Tibial nerve (tissue), 4 donors: ENCODE results near the gene GRID1.

Source experiments
- CTCF ChIP-seq, 5 experiments: fragments of 200-600 bp in 3 of 5; fragments of 450-650 bp in 2 of 5; sonication (generic) in 3 of 5; IDR thresholded peaks; one replicate each; pipeline ENCODE4 v1.5.1; 2016 to 2019; ENCODE audit warnings: antibody characterized with exemption in 5 of 5, mild to moderate bottlenecking in 3 of 5, moderate library complexity in 2 of 5
- EP300 ChIP-seq, 2 donors: sonication (generic); formaldehyde crosslinking; IDR thresholded peaks; one replicate each; pipeline ENCODE4 v1.6.1; 2017; ENCODE audit warnings: antibody characterized with exemption in 2 of 2, mild to moderate bottlenecking in 1 of 2
- POLR2A ChIP-seq, 2 donors: fragments of 450-650 bp; IDR thresholded peaks; one replicate each; pipeline ENCODE4 v1.6.1; 2017; ENCODE audit warnings: antibody characterized with exemption in 2 of 2, mild to moderate bottlenecking in 2 of 2, moderate library complexity in 2 of 2

- TF ChIP-seq CTCF (IDR thresholded peaks at IDR 0.05) = no peak
- TF ChIP-seq EP300 (IDR thresholded peaks at IDR 0.05) = no peak
- no peak for TF ChIP-seq POLR2A (IDR thresholded peaks at IDR 0.05)
These were observed 107.7 kb downstream of the GRID1 start for GRCh38 chr10:86258941-86259340.
